HCT116 (cell line): ENCODE measurements around the gene EIF4G3.

Experiments
- CBX3 ChIP-seq: IDR thresholded peaks from 2 replicates; pipeline ENCODE4 v1.6.1; 2012; ENCODE audit warnings: low read depth
- CEBPB ChIP-seq: IDR thresholded peaks from 2 replicates; pipeline ENCODE4 v1.6.1; 2012; ENCODE audit warnings: low read depth
- EZH2 ChIP-seq: fragments of 200-600 bp; sonication (generic); IDR thresholded peaks from 2 replicates; pipeline ENCODE4 v1.6.1; 2017; ENCODE audit warnings: antibody characterized with exemption, mixed run types
- EZH2phosphoT487 ChIP-seq: fragments of 200-600 bp; IDR thresholded peaks from 2 replicates; pipeline ENCODE4 v1.6.1; 2018; ENCODE audit warnings: antibody characterized with exemption, borderline replicate concordance
- POLR2A ChIP-seq: IDR thresholded peaks from 2 replicates; pipeline ENCODE4 v1.7.0; 2011; ENCODE audit warnings: borderline replicate concordance; ENCODE audit not compliant: insufficient read depth, insufficient read length; ENCODE audit errors: extremely low read depth
- POLR2AphosphoS5 ChIP-seq: IDR thresholded peaks from 2 replicates; pipeline ENCODE4 v1.6.1; 2011; ENCODE audit warnings: mild to moderate bottlenecking, low read depth, low read length, moderate library complexity
- SP1 ChIP-seq: IDR thresholded peaks from 2 replicates; pipeline ENCODE4 v1.6.1; 2012; ENCODE audit warnings: low read depth
- TCF7L2 ChIP-seq: IDR thresholded peaks from 2 replicates; pipeline ENCODE4 v1.7.0; 2011; ENCODE audit warnings: borderline replicate concordance, inconsistent platforms; ENCODE audit not compliant: insufficient read depth, insufficient read length; ENCODE audit errors: extremely low read depth
- ZFX ChIP-seq: fragments of 450-650 bp; IDR thresholded peaks from 2 replicates; pipeline ENCODE4 v1.6.1; 2017
- TF ChIP-seq, protein P1 (sequence below), 3 experiments: fragments of 200-600 bp in 1 of 3; sonication (generic) in 1 of 3; IDR thresholded peaks in 2 of 3; conservative IDR thresholded peaks in 1 of 3; 2 replicates each; pipeline ENCODE4 v1.5.1; 2012 to 2017; ENCODE audit warnings: low read depth in 2 of 3, low read length in 2 of 3, antibody characterized with exemption in 1 of 3, borderline replicate concordance in 1 of 3, control low read depth in 1 of 3, mild to moderate bottlenecking in 1 of 3, mixed read lengths in 1 of 3, mixed run types in 1 of 3, moderate library complexity in 1 of 3; ENCODE audit not compliant: insufficient read depth in 1 of 3
- TF ChIP-seq, protein P2 (sequence below): IDR thresholded peaks from 2 replicates; pipeline ENCODE4 v1.6.1; 2012
- TF ChIP-seq, protein P3 (sequence below): IDR thresholded peaks from 2 replicates; pipeline ENCODE4 v1.6.1; 2011; ENCODE audit warnings: mild to moderate bottlenecking, low read length, moderate library complexity; ENCODE audit not compliant: insufficient replicate concordance; ENCODE audit errors: extremely low read depth
- TF ChIP-seq, protein P4 (sequence below): IDR thresholded peaks from 2 replicates; pipeline ENCODE4 v1.6.1; 2012

DNA sequence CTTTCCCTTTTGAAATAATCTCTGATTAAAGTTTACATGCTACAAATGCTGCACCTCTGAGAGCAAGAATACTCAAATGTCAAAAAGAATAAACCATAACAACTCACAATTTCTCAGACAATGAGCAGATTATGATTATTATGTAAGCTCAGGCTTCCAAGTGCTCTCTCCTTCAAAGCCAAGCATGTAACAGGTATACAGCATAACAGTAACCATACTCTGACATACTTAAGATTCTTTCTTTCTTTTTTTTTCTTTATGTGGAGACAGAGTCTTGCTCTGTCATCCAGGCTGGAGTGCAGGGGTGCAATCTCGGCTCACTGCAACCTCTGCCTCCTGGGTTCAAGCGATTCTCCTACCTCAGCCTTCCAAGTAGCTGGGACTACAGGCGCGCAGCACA lies 155.4 kb downstream of the EIF4G3 start:
- TF ChIP-seq EZH2phosphoT487 (no peak), ZFX (no peak), CEBPB (no peak), POLR2A (no peak), SP1 (no peak), EZH2 (no peak), POLR2AphosphoS5 (no peak), CBX3 (no peak), TCF7L2 (no peak)
- TF ChIP-seq, protein P1, sequence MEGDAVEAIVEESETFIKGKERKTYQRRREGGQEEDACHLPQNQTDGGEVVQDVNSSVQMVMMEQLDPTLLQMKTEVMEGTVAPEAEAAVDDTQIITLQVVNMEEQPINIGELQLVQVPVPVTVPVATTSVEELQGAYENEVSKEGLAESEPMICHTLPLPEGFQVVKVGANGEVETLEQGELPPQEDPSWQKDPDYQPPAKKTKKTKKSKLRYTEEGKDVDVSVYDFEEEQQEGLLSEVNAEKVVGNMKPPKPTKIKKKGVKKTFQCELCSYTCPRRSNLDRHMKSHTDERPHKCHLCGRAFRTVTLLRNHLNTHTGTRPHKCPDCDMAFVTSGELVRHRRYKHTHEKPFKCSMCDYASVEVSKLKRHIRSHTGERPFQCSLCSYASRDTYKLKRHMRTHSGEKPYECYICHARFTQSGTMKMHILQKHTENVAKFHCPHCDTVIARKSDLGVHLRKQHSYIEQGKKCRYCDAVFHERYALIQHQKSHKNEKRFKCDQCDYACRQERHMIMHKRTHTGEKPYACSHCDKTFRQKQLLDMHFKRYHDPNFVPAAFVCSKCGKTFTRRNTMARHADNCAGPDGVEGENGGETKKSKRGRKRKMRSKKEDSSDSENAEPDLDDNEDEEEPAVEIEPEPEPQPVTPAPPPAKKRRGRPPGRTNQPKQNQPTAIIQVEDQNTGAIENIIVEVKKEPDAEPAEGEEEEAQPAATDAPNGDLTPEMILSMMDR (IDR thresholded peaks at IDR 0.05 in 2 of 3, conservative IDR thresholded peaks at IDR 0.05 in 1 of 3; ENCODE audit: borderline replicate concordance in 1 of 3, insufficient read depth in 1 of 3, low read depth in 2 of 3, low read length in 2 of 3): no peak
- TF ChIP-seq, protein P2, sequence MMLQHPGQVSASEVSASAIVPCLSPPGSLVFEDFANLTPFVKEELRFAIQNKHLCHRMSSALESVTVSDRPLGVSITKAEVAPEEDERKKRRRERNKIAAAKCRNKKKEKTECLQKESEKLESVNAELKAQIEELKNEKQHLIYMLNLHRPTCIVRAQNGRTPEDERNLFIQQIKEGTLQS: no peak
- TF ChIP-seq, protein P3, sequence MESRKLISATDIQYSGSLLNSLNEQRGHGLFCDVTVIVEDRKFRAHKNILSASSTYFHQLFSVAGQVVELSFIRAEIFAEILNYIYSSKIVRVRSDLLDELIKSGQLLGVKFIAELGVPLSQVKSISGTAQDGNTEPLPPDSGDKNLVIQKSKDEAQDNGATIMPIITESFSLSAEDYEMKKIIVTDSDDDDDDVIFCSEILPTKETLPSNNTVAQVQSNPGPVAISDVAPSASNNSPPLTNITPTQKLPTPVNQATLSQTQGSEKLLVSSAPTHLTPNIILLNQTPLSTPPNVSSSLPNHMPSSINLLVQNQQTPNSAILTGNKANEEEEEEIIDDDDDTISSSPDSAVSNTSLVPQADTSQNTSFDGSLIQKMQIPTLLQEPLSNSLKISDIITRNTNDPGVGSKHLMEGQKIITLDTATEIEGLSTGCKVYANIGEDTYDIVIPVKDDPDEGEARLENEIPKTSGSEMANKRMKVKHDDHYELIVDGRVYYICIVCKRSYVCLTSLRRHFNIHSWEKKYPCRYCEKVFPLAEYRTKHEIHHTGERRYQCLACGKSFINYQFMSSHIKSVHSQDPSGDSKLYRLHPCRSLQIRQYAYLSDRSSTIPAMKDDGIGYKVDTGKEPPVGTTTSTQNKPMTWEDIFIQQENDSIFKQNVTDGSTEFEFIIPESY: no peak
- TF ChIP-seq, protein P4, sequence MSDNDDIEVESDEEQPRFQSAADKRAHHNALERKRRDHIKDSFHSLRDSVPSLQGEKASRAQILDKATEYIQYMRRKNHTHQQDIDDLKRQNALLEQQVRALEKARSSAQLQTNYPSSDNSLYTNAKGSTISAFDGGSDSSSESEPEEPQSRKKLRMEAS: no peak
